Endothelial cell (in vitro differentiated cells): ENCODE results near the gene PPP1R3F. TPM values are rescaled to one million over a fixed set of nuclear protein-coding genes. Genes with fewer than 3 reads are reported as not detected.
A peak's percentile ranks its signal among the peaks of the same experiment; 100 is the strongest.
"Not testable (repeated sequence)": the region's sequence is repeated elsewhere in the genome, so short reads cannot be mapped to it uniquely, and the experiment has no call there.

Experiments
- DNase-seq: peaks from one replicate; pipeline ENCODE4 v3.0.0; 2021; ENCODE audit warnings: low spot score
- H3K27ac Mint-ChIP-seq: one replicate; pipeline ENCODE4 v1.8.0; 2021; ENCODE audit warnings: mixed read lengths, inconsistent platforms; ENCODE audit not compliant: unreplicated experiment
- H3K27me3 Mint-ChIP-seq: one replicate; pipeline ENCODE4 v1.8.0; 2021; ENCODE audit warnings: mild to moderate bottlenecking, moderate library complexity, mixed read lengths, inconsistent platforms; ENCODE audit not compliant: unreplicated experiment
- H3K36me3 Mint-ChIP-seq: one replicate; pipeline ENCODE4 v1.8.0; 2021; ENCODE audit warnings: mild to moderate bottlenecking, low read depth, mixed read lengths, inconsistent platforms; ENCODE audit not compliant: unreplicated experiment
- H3K4me1 Mint-ChIP-seq: one replicate; pipeline ENCODE4 v1.8.0; 2021; ENCODE audit warnings: mild to moderate bottlenecking, mixed read lengths, inconsistent platforms; ENCODE audit not compliant: unreplicated experiment
- H3K4me3 Mint-ChIP-seq: one replicate; pipeline ENCODE4 v1.8.0; 2021; ENCODE audit warnings: mild to moderate bottlenecking, mixed read lengths, inconsistent platforms; ENCODE audit not compliant: unreplicated experiment
- H3K9me3 Mint-ChIP-seq: one replicate; pipeline ENCODE4 v1.8.0; 2021; ENCODE audit warnings: mixed read lengths, inconsistent platforms; ENCODE audit not compliant: unreplicated experiment
- total RNA-seq: library from RNA; stranded (reverse); fragmentation: NEBNext Ultra II Directional; extraction: Animal tissue kit (Norgen Biotek cat#: 25700); gene quantifications from one replicate; pipeline ENCODE4 v1.2.1, GENCODE V29; 2021; ENCODE audit not compliant: unreplicated experiment
- TF ChIP-seq, protein P1 (sequence below): fragments of 200-600 bp; sonication (generic); IDR thresholded peaks from one replicate; pipeline ENCODE4 v1.5.0; 2021; ENCODE audit warnings: antibody characterized with exemption; ENCODE audit not compliant: unreplicated experiment

Gene PPP1R3F
- total RNA-seq, 1 donor from 2014 or later: 6.0 TPM

DNA sequence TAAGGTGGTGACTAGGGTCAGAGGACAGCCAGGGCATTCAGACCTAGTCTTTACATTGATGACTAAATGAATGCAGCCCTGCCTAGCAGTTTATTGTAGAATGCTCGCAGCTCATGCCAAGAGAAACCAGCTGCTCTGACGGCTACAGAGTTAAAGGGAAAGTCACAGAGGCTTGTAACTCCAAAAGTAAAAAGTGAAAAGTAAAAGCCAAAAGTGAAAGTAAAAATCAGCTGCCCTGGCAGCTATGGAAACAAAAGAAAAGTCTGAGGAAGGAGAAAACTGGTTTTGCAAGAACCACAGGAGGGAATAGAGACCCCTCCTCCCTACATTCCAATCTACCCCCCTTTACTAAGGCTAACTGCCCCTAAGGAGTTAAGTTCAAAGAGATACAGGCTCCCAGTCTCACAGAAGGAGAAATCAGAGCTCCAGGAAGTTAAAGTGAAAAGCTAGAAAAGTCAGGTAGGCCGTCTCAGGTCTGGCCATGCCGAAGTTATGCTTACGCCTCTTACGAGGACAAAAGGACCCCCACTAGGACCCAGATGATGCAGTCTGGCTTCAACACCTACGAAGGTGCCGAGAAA lies 39.9 kb downstream of the PPP1R3F start:
- Mint-ChIP-seq H3K27ac (no peak overlapping the region), H3K4me1 (peaks cover 10% of the 10 kb centered on the region), H3K27me3 (peaks cover 7% of the 10 kb centered on the region), H3K4me3 (peak overlapping the region; percentile 51), H3K36me3 (no peaks in the 10 kb centered on the region), H3K9me3 (no peaks in the 10 kb centered on the region)
- no peak for DNase-seq
- TF ChIP-seq, protein P1, sequence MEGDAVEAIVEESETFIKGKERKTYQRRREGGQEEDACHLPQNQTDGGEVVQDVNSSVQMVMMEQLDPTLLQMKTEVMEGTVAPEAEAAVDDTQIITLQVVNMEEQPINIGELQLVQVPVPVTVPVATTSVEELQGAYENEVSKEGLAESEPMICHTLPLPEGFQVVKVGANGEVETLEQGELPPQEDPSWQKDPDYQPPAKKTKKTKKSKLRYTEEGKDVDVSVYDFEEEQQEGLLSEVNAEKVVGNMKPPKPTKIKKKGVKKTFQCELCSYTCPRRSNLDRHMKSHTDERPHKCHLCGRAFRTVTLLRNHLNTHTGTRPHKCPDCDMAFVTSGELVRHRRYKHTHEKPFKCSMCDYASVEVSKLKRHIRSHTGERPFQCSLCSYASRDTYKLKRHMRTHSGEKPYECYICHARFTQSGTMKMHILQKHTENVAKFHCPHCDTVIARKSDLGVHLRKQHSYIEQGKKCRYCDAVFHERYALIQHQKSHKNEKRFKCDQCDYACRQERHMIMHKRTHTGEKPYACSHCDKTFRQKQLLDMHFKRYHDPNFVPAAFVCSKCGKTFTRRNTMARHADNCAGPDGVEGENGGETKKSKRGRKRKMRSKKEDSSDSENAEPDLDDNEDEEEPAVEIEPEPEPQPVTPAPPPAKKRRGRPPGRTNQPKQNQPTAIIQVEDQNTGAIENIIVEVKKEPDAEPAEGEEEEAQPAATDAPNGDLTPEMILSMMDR: no peak

DNA sequence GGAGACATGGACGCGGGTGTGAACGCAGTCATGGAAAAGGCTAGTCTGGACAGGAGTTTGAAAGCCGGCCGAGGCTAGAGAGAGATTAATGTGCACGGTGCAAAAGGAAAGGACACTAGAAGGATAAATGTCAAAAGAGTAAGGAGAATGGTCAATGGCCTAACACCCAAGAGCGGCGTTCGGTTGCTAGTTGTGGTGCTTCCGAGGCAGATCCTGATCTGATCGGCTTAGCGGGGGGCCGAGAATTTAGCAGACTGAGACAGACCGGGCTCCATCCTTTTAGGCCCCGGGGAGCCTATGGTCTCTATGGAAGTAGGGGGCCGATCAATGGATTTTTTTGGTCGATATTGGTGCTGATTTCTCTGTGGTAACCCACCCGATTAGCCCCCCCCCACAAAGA lies 40.8 kb downstream of the PPP1R3F start:
- DNase-seq: no peak
- Mint-ChIP-seq H3K9me3 (no peaks in the 10 kb centered on the region), H3K27ac (no peak overlapping the region), H3K36me3 (no peaks in the 10 kb centered on the region), H3K27me3 (peaks cover 7% of the 10 kb centered on the region), H3K4me3 (no peak overlapping the region), H3K4me1 (peaks cover 10% of the 10 kb centered on the region)
- TF ChIP-seq, protein P1: no peak

DNA sequence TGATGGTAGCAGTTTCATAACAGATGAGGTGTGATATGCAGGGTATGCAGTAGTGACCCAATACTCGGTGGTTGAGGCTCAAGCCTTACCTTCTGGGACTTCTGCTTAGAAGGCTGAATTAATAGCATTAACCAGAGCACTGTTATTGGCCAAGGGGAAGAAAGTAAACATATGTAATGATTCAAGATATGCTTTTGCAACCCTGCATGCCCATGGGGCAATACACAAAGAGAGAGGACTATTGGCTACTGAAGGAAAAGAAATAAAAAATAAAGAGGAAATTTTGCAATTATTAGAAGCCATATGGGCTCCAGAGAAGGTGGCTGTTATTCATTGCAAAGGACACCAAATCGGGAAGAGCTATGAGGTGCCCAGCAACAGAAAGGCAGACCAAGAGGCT lies 42.6 kb downstream of the PPP1R3F start:
- DNase-seq: no peak
- Mint-ChIP-seq H3K36me3 (no peaks in the 10 kb centered on the region), H3K4me3 (no peak overlapping the region)

DNA sequence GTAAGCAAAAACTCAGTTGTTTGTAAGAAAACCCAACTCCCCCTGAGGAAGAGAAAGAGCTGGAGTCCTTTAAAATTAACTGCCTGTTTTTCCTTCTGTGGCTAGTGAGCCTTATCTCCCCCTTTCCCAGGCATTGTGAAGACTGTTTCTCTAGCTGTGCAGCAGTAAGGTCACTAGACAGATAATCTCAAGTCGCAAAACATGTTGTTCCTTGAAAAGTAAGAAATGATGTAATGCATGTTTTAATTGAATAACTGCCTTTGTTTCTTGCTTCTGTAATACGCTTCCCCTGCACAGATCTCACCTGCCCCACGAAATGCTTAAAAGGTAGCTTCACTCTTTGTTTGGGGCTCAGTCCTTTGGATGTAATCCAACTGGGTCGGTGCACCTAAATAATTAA lies 46.5 kb downstream of the PPP1R3F start:
- Mint-ChIP-seq H3K36me3 (no peaks in the 10 kb centered on the region), H3K27ac (no peak overlapping the region), H3K4me3 (no peak overlapping the region), H3K9me3 (no peaks in the 10 kb centered on the region), H3K4me1 (no peaks in the 10 kb centered on the region), H3K27me3 (no peaks in the 10 kb centered on the region)
- TF ChIP-seq, protein P1: no peak
- no peak for DNase-seq

More for the DNA sequence above, 42.6 kb downstream of the PPP1R3F start:
- Mint-ChIP-seq H3K27me3 (peaks cover 7% of the 10 kb centered on the region), H3K9me3 (no peaks in the 10 kb centered on the region), H3K27ac (no peak overlapping the region), H3K4me1 (peaks cover 10% of the 10 kb centered on the region)
- TF ChIP-seq, protein P1: no peak

DNA sequence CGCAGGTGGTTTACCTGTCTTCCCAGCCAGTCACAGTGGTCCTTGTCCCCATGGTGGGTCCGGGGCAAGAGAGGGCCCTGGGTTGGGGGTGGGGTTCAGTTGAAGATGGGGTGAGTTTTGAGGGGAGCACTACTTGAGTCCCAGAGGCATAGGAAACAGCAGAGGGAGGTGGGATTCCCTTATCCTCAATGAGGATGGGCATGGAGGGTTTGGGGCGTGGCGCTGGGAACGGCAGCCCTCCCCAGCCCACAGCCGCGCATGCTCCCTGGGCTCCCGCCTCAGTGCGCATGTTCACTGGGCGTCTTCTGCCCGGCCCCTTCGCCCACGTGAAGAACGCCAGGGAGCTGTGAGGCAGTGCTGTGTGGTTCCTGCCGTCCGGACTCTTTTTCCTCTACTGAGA lies 52.1 kb downstream of the PPP1R3F start, which contains the start of gene GAGE12J:
TSS of gene GAGE12J (plus strand) at position 301 of the 400 bp plus-strand sequence. CDS start 1,157 bp downstream, outside the sequence.
- not testable (repeated sequence) for H3K9me3 Mint-ChIP-seq, H3K4me1 Mint-ChIP-seq, H3K27me3 Mint-ChIP-seq, H3K27ac Mint-ChIP-seq, H3K36me3 Mint-ChIP-seq, H3K4me3 Mint-ChIP-seq, DNase-seq

DNA sequence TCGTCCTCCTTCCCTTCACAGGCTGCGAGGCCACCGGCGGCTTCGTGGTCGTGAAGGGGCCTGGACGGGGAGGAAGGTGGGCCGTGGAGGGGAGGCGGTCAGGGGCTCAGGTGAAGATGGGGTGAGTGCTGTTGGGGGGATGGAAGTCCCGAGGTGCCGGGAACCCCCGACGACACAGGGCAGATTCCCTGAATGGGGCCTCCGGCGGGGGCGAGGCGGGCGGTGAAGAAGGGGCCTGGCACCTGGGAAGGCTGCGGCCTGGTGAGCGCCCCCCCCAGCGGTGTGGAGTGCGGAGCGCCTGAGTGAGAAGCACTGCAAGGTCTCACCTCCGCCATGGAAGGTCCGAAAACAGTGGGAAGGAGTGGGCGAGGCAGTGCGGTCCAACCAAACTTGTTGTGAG lies 52.7 kb downstream of the PPP1R3F start:
- H3K36me3 Mint-ChIP-seq, H3K9me3 Mint-ChIP-seq, DNase-seq, H3K4me3 Mint-ChIP-seq, H3K27me3 Mint-ChIP-seq, H3K27ac Mint-ChIP-seq, H3K4me1 Mint-ChIP-seq: not testable (repeated sequence)

DNA sequence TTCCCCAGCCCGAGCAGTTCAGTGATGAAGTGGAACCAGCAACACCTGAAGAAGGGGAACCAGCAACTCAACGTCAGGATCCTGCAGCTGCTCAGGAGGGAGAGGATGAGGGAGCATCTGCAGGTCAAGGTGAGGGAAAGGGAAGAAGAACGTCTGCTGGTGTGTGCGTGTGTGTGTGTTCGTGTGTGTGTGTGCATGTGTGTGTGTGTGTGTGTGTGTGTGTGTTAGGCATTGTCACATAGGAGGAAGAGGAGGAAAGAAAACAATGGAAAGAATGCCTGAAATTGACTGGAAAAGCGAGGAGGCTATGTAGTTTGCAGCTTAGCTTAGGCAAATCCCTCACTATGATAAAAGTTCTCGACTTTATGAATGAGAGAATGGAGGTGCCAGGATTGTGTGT lies 54.1 kb downstream of the PPP1R3F start:
- not testable (repeated sequence) for H3K9me3 Mint-ChIP-seq, H3K27ac Mint-ChIP-seq

DNA sequence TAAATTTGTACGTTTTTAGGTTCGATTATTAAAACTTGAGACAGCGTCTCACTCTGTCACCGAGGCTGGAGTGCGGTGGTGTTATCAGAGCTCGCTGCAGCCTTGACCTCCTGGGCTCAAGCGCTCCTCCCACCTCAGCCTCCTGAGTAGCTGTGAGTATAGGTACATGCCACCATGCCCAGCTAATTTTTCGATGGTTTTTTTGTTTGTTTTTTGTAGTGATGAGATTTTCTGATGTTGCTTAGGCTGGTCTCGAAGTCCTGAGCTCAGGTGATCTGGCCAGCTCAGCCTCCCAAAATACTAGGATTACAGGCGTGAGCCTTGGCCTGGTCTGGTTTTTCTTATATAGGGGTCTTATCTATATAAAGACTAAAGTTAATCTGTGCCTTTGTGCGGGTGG lies 60.8 kb downstream of the PPP1R3F start:
- H3K4me1 Mint-ChIP-seq, DNase-seq, H3K9me3 Mint-ChIP-seq, H3K36me3 Mint-ChIP-seq, H3K27me3 Mint-ChIP-seq, H3K27ac Mint-ChIP-seq, H3K4me3 Mint-ChIP-seq: not testable (repeated sequence)

More for the DNA sequence above, 54.1 kb downstream of the PPP1R3F start:
- H3K36me3 Mint-ChIP-seq, H3K4me1 Mint-ChIP-seq, DNase-seq, H3K27me3 Mint-ChIP-seq, H3K4me3 Mint-ChIP-seq: not testable (repeated sequence)

DNA sequence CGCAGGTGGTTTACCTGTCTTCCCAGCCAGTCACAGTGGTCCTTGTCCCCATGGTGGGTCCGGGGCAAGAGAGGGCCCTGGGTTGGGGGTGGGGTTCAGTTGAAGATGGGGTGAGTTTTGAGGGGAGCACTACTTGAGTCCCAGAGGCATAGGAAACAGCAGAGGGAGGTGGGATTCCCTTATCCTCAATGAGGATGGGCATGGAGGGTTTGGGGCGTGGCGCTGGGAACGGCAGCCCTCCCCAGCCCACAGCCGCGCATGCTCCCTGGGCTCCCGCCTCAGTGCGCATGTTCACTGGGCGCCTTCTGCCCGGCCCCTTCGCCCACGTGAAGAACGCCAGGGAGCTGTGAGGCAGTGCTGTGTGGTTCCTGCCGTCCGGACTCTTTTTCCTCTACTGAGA lies 61.7 kb downstream of the PPP1R3F start, which contains the start of gene GAGE13:
TSS of gene GAGE13 (plus strand) at position 301 of the 400 bp plus-strand sequence. CDS start 1,156 bp downstream, outside the sequence.
- not testable (repeated sequence) for H3K27me3 Mint-ChIP-seq, H3K27ac Mint-ChIP-seq, H3K36me3 Mint-ChIP-seq, H3K9me3 Mint-ChIP-seq, H3K4me3 Mint-ChIP-seq, H3K4me1 Mint-ChIP-seq, DNase-seq
